Smooth muscle cell (in vitro differentiated cells): ENCODE data around the gene HP. TPM values are rescaled to one million over a fixed set of nuclear protein-coding genes. Genes with fewer than 3 reads are reported as not detected.

Experiments
- DNase-seq: peaks from one replicate; lab custom pipeline; 2025; ENCODE audit not compliant: unreplicated experiment; lab: John Stamatoyannopoulos, UW
- H2AFZ ChIP-seq: fragments of 200-600 bp; sonication (generic); 2 replicates; pipeline ENCODE4 v1.6.0; 2016; ENCODE audit warnings: antibody characterized with exemption, low read depth, mild to moderate bottlenecking
- H3F3A ChIP-seq: fragments of 200-600 bp; sonication (generic); 2 replicates; pipeline ENCODE4 v1.6.0; 2017; ENCODE audit warnings: antibody characterized with exemption, low read depth
- H3K27ac ChIP-seq: fragments of 200-600 bp; sonication (generic); 2 replicates; pipeline ENCODE4 v1.5.1; 2016; ENCODE audit warnings: low read depth, mild to moderate bottlenecking
- H3K27me3 ChIP-seq: fragments of 200-600 bp; sonication (generic); 2 replicates; pipeline ENCODE4 v1.6.1; 2016; ENCODE audit warnings: low read depth, mild to moderate bottlenecking
- H3K36me3 ChIP-seq: fragments of 200-600 bp; sonication (generic); 2 replicates; pipeline ENCODE4 v1.5.1; 2016; ENCODE audit warnings: low read depth
- H3K4me1 ChIP-seq: fragments of 200-600 bp; sonication (generic); 2 replicates; pipeline ENCODE4 v1.5.1; 2016; ENCODE audit warnings: low read depth
- H3K4me2 ChIP-seq: fragments of 200-600 bp; sonication (generic); 2 replicates; pipeline ENCODE4 v1.6.0; 2016; ENCODE audit warnings: mild to moderate bottlenecking
- H3K4me3 ChIP-seq: fragments of 200-600 bp; sonication (generic); 2 replicates; pipeline ENCODE4 v1.5.1; 2016; ENCODE audit warnings: mild to moderate bottlenecking
- H3K79me2 ChIP-seq: fragments of 200-600 bp; sonication (generic); 2 replicates; pipeline ENCODE4 v1.6.0; 2016; ENCODE audit warnings: low read depth, mild to moderate bottlenecking
- H3K9ac ChIP-seq: fragments of 200-600 bp; sonication (generic); 2 replicates; pipeline ENCODE4 v1.6.0; 2016; ENCODE audit warnings: low read depth
- H3K9me3 ChIP-seq: fragments of 200-600 bp; sonication (generic); replicated peaks from 2 replicates; pipeline ENCODE4 v1.5.1; 2016; ENCODE audit warnings: low read depth
- H4K20me1 ChIP-seq: fragments of 200-600 bp; sonication (generic); 2 replicates; pipeline ENCODE4 v1.6.0; 2016; ENCODE audit warnings: low read depth
- WGBS: methylation state at CpG from one replicate; pipeline ENCODE4 v1.1.7; 2016; ENCODE audit warnings: low lambda C conversion rate; 5-methylcytosine and 5-hydroxymethylcytosine counted together
- polyA plus RNA-seq: library from polyadenylated mRNA; unstranded; fragments of >200 nt; fragmentation: Nextera tagmentation; extraction: Ambion mirVana; gene quantifications from 2 replicates; pipeline ENCODE4 v1.2.1, GENCODE V29; 2016
- total RNA-seq: library from RNA; depleted of rRNA; stranded (reverse); fragments of >200 nt; gene quantifications from 2 replicates; pipeline ENCODE4 v1.2.3, GENCODE V29; 2014
- TF ChIP-seq, protein P1 (sequence below): fragments of 200-600 bp; sonication (generic); IDR thresholded peaks from 2 replicates; pipeline ENCODE4 v1.5.1; 2017; ENCODE audit warnings: borderline replicate concordance, mild to moderate bottlenecking, antibody characterized with exemption; ENCODE audit not compliant: insufficient read depth, poor library complexity, severe bottlenecking

HP gene
- total and polyA plus RNA-seq, 2 experiments from 2014 or later: 0.33 TPM; not detected in 1

- TF ChIP-seq, protein P1, sequence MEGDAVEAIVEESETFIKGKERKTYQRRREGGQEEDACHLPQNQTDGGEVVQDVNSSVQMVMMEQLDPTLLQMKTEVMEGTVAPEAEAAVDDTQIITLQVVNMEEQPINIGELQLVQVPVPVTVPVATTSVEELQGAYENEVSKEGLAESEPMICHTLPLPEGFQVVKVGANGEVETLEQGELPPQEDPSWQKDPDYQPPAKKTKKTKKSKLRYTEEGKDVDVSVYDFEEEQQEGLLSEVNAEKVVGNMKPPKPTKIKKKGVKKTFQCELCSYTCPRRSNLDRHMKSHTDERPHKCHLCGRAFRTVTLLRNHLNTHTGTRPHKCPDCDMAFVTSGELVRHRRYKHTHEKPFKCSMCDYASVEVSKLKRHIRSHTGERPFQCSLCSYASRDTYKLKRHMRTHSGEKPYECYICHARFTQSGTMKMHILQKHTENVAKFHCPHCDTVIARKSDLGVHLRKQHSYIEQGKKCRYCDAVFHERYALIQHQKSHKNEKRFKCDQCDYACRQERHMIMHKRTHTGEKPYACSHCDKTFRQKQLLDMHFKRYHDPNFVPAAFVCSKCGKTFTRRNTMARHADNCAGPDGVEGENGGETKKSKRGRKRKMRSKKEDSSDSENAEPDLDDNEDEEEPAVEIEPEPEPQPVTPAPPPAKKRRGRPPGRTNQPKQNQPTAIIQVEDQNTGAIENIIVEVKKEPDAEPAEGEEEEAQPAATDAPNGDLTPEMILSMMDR: no peak
- Histone ChIP-seq H2AFZ (no peak overlapping the region), H3K79me2 (peaks cover 18% of the 10 kb centered on the region), H3K4me1 (peaks cover 8% of the 10 kb centered on the region), H3K27me3 (no peaks in the 10 kb centered on the region), H3K9ac (no peak overlapping the region), H3K9me3 (no peaks in the 10 kb centered on the region), H3K36me3 (peaks cover 12% of the 10 kb centered on the region), H3K4me3 (no peak overlapping the region), H3K27ac (no peak overlapping the region), H4K20me1 (peaks cover 6% of the 10 kb centered on the region), H3K4me2 (no peak overlapping the region), H3F3A (no peaks in the 10 kb centered on the region)
- WGBS: 86% methylated on average over 15 of the region's 15 CpGs
- DNase-seq: no peak
Observed at GRCh38 chr16:72098936-72099335, 44.6 kb downstream of the HP start.

DNA sequence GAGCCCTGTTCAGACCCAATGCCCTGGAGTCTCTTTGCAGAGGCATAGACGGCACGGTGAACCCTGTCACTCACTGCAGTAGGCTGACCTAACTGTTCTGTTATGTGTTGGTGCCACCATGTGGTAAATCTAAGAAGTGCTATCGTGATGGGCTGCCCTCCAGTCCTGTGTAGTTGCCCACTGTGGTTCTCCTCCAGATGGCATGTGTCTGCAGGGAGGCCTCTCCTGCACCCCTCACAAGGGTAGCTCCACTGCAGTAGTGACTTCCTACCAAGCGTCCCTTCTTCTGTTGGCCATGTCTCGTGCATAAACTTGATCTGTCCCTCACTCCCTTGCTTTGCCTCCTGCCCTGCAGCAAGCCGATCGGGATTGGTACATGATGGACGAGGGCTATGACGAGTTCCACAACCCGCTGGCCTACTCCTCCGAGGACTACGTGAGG is 45.1 kb downstream of the HP start:
- no peak overlapping the region for H3K4me2 ChIP-seq
- DNase-seq: no peak
- H3F3A ChIP-seq: no peaks in the 10 kb centered on the region
- H3K4me3 ChIP-seq: no peak overlapping the region
- peaks cover 14% of the 10 kb centered on the region for H3K79me2 ChIP-seq
- no peaks in the 10 kb centered on the region for H3K27me3 ChIP-seq
- no peaks in the 10 kb centered on the region for H3K9me3 ChIP-seq
- H2AFZ ChIP-seq: no peak overlapping the region
- H3K36me3 ChIP-seq: peaks cover 12% of the 10 kb centered on the region
- H3K27ac ChIP-seq: no peak overlapping the region
- H3K4me1 ChIP-seq: peaks cover 8% of the 10 kb centered on the region
- TF ChIP-seq, protein P1: peak; percentile 26
- H3K9ac ChIP-seq: no peak overlapping the region
- H4K20me1 ChIP-seq: peaks cover 6% of the 10 kb centered on the region
- WGBS: 79% methylated on average over 12 of the region's 12 CpGs

DNA sequence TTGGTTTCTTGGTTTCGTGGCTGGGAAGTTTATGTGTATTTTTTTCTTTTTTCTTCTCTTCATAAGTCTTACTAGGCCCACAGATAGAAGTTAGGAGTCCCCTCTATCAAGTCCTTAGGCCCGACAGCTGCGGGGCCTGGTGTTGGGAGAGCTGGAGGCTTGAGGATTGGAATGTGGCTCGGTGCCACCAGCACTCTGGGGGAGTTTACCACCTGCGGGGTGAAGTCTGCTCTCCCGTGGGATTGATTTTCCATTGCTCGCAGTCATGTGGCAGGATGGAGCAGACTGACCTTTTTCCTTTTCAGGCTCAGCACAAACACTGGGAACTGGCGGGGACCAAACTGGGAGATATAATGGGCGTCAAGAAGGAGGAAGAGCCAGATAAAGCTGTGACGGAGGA is 46.9 kb downstream of the HP start:
- H3F3A ChIP-seq: no peaks in the 10 kb centered on the region
- peaks cover 12% of the 10 kb centered on the region for H3K36me3 ChIP-seq
- H2AFZ ChIP-seq: no peak overlapping the region
- no peak overlapping the region for H3K4me2 ChIP-seq
- no peaks in the 10 kb centered on the region for H3K79me2 ChIP-seq
- H3K27ac ChIP-seq: no peak overlapping the region
- H3K4me1 ChIP-seq: no peaks in the 10 kb centered on the region
- H3K9me3 ChIP-seq: no peaks in the 10 kb centered on the region
- TF ChIP-seq, protein P1: no peak
- H3K9ac ChIP-seq: no peak overlapping the region
- peaks cover 6% of the 10 kb centered on the region for H4K20me1 ChIP-seq
- no peak overlapping the region for H3K4me3 ChIP-seq
- no peak for DNase-seq
- WGBS: 98% methylated on average over 10 of the region's 10 CpGs
- no peaks in the 10 kb centered on the region for H3K27me3 ChIP-seq

DNA sequence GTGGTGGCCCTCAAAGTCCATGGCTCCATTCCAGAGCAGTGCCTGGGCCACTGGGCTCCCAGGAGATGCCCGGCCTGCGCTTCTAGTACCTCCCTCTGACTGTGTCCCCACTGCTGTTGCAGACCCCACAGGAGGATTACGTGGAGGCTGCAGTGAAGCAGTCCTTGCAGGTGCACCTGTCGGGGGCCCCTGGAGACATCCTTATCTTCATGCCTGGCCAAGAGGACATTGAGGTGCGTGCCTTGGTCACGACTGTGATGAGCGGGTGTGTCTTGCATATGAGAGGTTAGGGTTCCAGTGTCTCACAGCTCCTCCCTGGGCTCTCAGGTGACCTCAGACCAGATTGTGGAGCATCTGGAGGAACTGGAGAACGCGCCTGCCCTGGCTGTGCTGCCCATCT is 50.6 kb downstream of the HP start:
- Histone ChIP-seq H4K20me1 (no peaks in the 10 kb centered on the region), H3K79me2 (no peaks in the 10 kb centered on the region), H3K4me3 (no peak overlapping the region), H3K27ac (no peak overlapping the region), H3K27me3 (no peaks in the 10 kb centered on the region), H3K36me3 (peaks cover 11% of the 10 kb centered on the region), H3K4me2 (no peak overlapping the region), H3K4me1 (no peaks in the 10 kb centered on the region), H3K9me3 (no peaks in the 10 kb centered on the region), H3K9ac (no peak overlapping the region), H2AFZ (no peak overlapping the region), H3F3A (no peaks in the 10 kb centered on the region)
- DNase-seq: no peak
- TF ChIP-seq, protein P1: no peak
- 93% methylated on average over 9 of the region's 9 CpGs for WGBS
